ENCODE results near the gene EIF3F.

Gene EIF3F

GRCh38 chr11:8022876-8023275, 35.7 kb downstream of the EIF3F start:
- no peak for DNase-seq (ENCODE audit: low read depth)

- no peak for DNase-seq (ENCODE audit: low read depth)
Observed at GRCh38 chr11:8023831-8024555, 36.9 kb downstream of the EIF3F start.

GRCh38 chr11:8025123-8025522, 38.0 kb downstream of the EIF3F start:
- DNase-seq (ENCODE audit: low read depth), result no peak

GRCh38 chr11:8025816-8026215, 38.7 kb downstream of the EIF3F start:
- DNase-seq (ENCODE audit: low read depth), result no peak

GRCh38 chr11:8026982-8027381, 39.8 kb downstream of the EIF3F start:
- no peak for DNase-seq (ENCODE audit: low read depth)

GRCh38 chr11:8028766-8029165, 41.6 kb downstream of the EIF3F start:
- DNase-seq (ENCODE audit: low read depth), result no peak

GRCh38 chr11:8030526-8031247, 43.5 kb downstream of the EIF3F start:
- no peak for DNase-seq (ENCODE audit: low read depth)

GRCh38 chr11:8031248-8032115, 44.3 kb downstream of the EIF3F start:
- DNase-seq (ENCODE audit: low read depth), result no peak

GRCh38 chr11:8032122-8032521, 45.0 kb downstream of the EIF3F start:
- no peak for DNase-seq (ENCODE audit: low read depth)

GRCh38 chr11:8032576-8033304, 45.6 kb downstream of the EIF3F start:
- DNase-seq (ENCODE audit: low read depth), result no peak

GRCh38 chr11:8033305-8034105, 46.4 kb downstream of the EIF3F start:
- DNase-seq (ENCODE audit: low read depth), result peak; percentile 18

GRCh38 chr11:8034106-8034585, 47.0 kb downstream of the EIF3F start:
- no peak for DNase-seq (ENCODE audit: low read depth)

- DNase-seq (ENCODE audit: low read depth), result no peak
Observed at GRCh38 chr11:8034604-8035190, 47.6 kb downstream of the EIF3F start.

GRCh38 chr11:8035200-8035855, 48.2 kb downstream of the EIF3F start:
- no peak for DNase-seq (ENCODE audit: low read depth)

- no peak for DNase-seq (ENCODE audit: low read depth)
Observed at GRCh38 chr11:8036002-8036802, 49.1 kb downstream of the EIF3F start.

GRCh38 chr11:8036986-8037385, 49.8 kb downstream of the EIF3F start:
- no peak for DNase-seq (ENCODE audit: low read depth)

- no peak for DNase-seq (ENCODE audit: low read depth)
Observed at GRCh38 chr11:8038393-8038792, 51.3 kb downstream of the EIF3F start.

- no peak for DNase-seq (ENCODE audit: low read depth)
Observed at GRCh38 chr11:8038811-8039529, 51.8 kb downstream of the EIF3F start.
